GM20431 (cell line): ENCODE data around the gene LRRC40.

Experiments used
- in situ Hi-C: fragments of 300-500 bp; cut with MseI, MboI; formaldehyde crosslinking; loops from one replicate; pipeline ENCODE4 v1.15.0; 2020; ENCODE audit warnings: low sequenced_read_pairs; ENCODE audit not compliant: unreplicated experiment

LRRC40 gene

DNA sequence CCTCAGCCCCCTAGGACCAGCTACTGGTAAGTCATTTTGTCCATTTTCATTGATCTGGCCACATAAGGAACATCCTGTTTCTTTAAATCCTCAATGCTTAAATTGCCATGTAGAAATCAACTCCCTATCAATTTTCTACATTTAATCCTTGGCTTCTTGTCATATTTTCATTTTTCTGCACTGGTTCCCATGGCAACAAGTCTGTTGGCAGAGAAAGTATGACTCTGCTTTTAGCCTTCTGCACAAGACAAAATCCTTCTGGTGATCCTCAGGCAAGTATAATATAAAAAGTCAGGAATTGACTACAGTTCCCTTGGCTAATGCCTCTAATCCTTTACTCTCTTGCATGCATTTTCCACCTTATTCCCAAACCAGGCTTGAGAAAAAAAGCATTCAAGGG, 65.0 kb downstream of the LRRC40 start:
- in situ Hi-C loops, result loop anchor here (25.0 kb wide), 1 partner anchor 347 kb away; no protein-coding TSS in a partner anchor

DNA sequence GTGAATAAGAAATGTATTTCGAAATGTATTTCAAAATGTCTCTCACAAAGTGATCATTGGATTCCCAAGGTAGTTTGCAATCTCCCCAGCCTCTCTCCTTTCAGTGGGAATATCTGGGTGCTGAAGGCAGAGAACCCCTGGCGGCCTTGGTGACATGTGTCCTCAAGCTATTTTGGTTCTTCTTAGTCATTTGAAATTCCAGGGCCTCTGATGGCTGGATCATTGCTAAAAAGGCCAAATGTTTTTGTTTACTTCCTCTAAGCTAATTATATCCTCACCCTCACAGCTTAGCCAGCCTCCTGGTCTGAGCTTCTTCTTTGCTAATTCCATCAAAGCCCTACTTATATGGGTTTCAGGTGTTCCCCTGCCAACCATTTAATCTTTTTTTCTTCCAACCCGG, 71.2 kb downstream of the LRRC40 start:
- in situ Hi-C loops, result loop anchor here (25.0 kb wide), 1 partner anchor 353 kb away; no protein-coding TSS in a partner anchor

DNA sequence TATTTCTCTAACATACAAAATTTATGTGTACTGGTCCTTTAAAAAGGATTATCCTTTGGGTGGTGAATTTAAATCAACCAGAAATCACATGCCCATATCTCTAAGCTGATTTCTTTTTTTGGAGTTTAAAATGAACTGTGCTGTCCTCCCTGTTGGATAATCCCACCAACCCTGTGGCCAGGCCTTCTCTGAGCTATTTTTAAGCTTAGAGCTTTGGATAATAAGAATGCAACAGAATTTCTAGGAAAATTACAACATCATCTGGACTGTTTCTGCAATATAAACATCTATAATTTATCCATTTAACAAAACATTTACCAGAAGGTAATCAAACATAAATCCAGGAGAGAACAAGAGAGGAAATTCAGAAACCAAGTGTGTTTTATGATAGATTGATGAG, 88.3 kb downstream of the LRRC40 start:
- in situ Hi-C loops, result no loop called here

DNA sequence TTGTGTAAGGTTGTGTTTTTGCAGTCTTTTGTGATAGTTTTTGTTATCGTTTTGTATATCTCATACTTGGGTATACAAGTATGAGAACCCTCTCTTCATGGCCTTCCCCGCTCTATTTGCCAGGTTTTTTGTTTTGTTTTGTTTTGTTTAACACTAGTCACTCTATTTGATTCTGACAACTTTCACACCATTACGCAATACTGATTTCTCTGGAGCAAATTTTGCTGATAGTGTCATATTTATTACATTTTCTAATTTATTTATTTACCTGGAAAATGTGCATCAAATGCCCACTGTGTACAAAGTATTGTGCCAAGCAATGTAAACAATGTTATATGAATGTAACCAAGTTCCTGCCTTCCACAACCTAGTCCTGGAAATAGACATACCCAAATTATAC, 90.1 kb downstream of the LRRC40 start:
- in situ Hi-C loops, result no loop called here

DNA sequence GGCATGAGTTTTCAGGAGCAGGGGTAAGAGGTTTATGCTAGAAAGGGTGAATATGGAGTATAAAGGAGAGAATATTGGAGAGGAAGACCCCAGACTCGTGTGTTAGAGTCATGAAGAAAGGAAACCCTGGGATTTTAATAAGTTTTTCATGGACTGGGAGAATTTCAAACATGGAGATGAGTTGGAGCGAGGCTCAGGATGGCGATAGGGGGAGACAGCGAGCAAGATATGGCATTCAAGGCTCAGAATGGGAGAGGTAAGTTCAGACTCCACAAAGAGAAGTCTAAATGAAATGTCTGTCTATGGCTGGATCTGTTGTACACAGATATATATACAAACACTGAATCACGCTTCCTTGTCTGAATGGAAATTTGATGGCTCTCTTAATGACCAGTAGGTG, 92.5 kb downstream of the LRRC40 start:
- in situ Hi-C loops, result no loop called here

GRCh38 chr1:70109241-70109640, 96.1 kb downstream of the LRRC40 start:
- in situ Hi-C loops, result no loop called here

DNA sequence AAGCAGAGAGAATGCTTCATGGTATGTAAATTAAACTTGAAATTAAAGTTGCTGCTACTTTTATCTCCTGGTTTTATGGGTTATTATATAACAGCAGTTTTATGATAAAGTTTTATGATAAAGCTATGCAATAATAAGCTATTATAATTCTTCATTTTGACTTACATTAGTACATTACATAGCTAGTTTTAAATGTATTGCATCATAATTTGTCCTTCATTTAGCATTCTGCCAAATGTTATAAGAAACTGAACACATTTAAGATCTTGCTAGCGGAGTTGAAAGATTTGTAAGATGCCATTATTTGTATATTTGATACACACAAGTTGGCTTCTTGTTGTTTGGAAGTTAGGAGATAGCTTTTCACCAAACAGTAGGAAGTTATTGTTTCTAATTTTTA, 101.6 kb downstream of the LRRC40 start:
- in situ Hi-C loops, result no loop called here

DNA sequence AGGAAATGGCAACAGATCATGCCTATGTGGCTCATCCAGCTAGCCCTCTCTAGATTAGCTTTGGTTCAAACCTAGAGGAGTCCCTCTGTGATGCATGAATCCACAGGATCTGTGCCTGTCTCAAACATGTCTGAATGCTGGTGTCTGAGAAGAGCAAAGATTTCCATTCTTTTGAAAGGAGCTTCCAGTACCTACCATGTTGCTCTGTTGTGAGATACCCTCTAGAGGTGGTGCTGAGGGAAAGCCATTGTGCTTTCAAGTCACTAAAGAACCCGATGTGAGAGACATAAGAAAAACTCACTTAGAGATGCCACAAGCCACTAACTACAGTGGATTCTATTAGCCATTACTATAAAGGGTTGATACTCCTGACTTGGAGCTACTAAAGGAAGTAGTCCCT, 103.6 kb downstream of the LRRC40 start:
- in situ Hi-C loops, result no loop called here

- in situ Hi-C loops, result no loop called here
Observed at GRCh38 chr1:70101231-70101630, 104.1 kb downstream of the LRRC40 start.
